IPS-NIHi11 (cell line): ENCODE results near the gene CEP43.
A peak's percentile ranks its signal among the peaks of the same experiment; 100 is the strongest.

Experiments
- DNase-seq: peaks from one replicate; pipeline ENCODE4 v3.0.0; 2012; ENCODE audit warnings: mixed read lengths, low spot score

Gene CEP43

DNA sequence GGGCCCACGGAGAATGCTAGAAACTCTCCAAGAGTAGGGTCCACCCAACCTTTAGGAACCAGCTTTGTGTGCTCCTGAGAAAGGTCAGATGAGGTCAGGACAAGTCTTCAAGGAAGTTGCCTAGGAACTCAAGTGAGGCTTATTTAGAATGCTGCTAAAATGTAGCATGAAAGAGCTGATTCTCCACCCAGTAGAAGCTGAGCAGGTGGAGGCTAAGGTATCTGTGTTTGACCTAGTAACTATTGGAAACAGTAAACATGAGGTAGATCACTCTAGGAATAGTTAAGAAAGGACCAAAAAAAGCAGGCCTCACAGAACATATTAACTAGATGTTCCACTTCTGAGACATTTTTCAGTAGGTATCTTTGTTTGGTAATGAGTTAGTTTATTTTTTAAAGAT lies 13.9 kb downstream of the CEP43 start:
- DNase-seq = no peak

DNA sequence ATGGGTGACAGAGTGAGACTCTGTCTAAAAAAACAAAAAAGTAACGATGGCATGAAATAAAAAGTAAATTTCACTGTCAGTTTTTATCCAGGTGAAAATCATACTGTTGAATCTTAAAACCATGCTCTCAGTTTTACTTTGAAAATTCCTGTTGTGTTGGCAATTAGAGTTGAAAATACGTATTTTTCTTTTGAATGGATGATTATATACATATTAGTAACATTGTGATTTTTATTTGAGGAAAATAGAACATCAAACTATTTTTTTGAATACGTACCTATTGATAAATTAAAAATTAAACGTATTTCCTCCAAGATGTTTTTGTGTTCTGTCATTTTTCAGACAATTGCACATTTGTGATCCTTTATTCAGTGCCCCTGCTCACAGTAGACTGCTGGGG lies 14.7 kb downstream of the CEP43 start:
- DNase-seq = no peak

DNA sequence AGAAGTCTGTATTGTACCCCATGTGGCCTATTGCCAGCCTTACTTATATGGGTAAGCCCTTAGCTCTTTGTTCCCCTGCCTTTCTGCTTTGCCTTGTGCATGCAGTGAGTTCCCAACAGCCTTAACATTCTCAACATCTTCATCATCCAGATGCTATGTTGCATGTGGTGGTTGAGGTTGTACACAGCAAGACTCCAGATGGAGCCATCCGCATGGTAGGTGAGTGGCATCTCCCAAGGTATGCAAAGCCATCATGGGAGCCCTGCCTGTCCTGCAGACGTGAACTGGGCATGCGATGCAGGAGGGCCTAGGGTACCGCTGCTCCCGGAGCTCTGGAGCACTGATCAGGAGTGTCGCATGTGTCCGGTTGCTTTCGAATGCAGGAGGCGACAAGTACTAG lies 16.1 kb downstream of the CEP43 start:
- no peak for DNase-seq

DNA sequence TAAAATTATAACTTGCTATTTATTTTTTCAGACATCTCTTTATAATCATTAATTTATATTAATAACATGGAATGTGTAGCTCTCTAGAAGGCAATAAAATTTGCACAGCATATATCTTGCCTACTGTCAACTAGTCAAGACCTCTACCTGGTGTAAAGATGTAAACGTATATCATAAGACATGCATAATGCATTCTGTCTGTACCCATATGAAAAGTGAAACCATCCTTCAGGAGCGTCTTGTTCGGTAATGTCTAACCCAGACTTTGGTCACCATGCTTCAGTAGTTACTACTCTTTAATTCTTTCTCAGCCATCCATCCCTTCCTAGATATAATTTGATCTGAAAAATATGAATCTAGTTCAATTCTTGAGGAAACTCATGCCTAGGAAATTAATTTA lies 21.0 kb downstream of the CEP43 start:
- DNase-seq = no peak

DNA sequence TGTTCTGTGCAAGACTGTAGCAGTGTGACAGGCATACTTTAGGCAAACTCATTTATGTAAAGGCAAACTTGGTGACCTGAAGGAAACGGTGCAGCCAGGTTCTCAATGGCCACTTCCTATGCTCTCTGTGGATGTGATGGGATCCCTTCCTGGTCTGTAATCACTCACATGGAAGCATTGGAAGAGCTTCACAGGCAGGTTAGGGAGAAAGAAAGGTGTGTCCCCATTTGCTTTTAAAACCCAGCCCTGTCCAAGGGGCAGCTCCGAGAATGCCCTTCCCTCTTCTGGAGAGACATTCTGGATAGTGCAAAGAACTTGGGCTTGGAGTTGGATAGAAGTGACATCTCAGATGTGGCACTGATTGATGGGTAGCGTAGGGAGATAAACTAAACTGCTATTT lies 28.1 kb downstream of the CEP43 start:
- no peak for DNase-seq

DNA sequence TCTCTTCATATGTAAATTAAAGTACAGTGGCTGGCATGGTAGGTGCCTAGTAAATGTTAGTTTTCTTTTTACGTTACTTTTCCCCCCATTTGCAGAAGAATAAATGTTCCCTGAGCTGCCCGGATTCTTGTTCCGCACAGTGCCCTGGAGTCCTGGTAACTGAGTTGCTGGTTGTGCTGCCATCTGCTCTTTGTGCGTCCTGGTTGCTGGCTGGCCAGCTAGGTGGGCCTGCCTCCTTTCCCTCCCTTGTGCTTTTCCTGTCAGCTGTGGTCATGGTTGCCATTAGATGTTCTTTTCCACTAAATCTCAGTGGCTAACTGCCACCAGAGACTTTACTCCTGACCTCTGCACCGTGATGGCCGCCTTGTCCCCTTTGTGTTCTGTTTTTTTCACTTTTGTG lies 28.6 kb downstream of the CEP43 start:
- DNase-seq = no peak

DNA sequence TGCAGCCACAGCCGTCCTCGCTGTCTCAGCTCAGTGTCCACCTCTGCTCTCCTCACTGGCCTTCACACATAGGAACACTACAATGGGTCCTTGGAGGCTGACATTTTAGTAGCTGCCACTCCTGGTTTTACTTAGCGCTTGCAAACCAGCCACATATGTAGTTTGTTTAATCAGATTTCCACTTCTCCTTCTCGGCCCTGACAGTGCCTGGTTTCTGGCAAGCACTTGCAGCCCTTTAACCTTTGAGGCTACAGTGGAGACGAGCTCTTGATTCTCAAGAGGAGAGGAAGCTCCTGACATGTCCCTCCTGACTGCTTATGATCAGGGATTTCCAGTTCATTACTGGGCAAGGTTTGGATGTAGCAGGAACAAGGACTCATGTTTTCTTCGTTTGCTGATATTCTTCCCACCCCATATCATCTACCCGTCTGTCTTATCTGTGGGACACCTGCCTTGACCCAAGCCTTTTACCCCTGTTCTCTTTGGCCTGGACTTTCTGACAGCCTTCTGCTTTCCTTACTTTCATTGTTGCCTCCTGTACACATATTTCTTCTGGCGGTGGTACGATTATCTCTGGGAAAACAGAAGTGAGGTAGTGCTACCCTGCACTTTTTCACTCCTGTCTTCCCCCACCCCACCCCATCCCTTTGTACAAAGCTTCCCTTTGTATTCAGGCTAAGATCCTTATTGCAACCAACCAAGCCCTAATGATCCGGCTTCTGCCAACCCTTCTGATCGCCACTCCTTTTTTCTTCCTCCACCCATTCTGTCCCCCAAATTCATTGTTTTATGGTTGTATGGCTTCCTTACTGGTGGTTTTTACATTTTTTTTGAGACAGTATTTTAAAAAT lies 31.2 kb downstream of the CEP43 start:
- no peak for DNase-seq

DNA sequence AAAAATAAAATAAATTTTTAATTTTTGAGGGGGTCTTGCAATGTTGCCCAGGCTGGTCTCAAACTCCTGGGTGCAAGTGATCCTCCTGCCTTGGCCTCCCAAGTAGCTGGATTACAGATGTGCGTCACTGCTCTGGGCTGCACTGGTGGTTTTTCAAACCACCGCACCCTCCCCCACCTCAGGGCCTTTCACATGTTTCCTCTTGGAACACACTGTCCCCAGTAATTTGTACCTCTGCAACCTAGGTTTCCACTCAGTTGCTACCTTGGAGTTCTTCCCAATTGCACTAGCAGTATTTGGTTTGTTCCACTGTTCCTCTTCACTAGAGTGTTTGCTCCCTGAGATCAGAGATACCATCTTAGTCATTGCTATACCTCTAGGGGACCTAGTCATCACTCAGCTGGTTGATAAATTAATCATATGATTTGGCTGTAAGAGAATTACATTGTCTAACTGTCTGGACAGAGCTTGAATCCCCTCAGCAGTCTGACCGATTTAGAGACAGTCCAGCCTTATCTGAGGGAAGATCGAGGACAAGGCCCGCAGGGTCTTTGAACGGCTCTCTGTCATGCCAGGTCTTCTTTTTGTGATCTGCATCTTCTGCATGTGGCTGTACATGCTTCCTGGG lies 32.0 kb downstream of the CEP43 start:
- DNase-seq = no peak

DNA sequence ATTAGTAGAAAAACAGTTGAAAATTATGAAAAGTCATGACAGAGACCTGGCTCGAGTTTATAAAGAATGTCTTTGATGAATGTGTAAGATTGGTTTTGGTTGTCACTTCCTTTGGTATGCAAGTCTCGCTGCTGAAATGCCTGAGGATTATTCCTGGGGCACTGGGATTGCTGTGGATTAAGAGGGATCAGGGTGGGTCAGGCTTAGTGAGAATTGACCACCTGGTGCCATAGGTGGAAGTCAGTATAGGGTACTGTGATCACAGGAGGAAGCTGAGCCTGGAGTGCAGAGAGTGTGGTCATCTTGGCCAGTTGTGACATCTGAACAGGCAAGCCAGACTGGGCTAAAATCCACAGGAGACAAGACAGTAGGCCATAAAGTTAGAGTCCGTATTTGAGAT lies 34.9 kb downstream of the CEP43 start:
- DNase-seq = no peak

DNA sequence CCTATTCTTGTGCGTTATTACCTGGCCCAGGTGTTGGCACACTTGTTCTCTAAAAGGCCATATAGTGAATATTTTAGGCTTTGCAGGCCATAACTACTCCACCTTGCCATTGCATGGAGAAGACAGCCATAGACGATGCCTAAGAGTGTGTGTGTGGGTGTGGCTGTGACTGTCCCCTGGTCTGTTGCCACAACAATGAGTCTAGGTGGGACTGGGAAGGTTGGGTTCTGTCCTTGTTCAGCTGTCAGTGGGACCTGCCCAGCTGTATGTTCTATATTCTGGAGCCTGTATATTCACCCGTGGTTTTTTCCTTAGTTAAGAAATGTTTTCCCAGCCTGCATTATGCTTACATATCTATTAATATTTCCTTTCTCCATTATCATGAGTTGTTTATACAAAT lies 38.6 kb downstream of the CEP43 start:
- no peak for DNase-seq

DNA sequence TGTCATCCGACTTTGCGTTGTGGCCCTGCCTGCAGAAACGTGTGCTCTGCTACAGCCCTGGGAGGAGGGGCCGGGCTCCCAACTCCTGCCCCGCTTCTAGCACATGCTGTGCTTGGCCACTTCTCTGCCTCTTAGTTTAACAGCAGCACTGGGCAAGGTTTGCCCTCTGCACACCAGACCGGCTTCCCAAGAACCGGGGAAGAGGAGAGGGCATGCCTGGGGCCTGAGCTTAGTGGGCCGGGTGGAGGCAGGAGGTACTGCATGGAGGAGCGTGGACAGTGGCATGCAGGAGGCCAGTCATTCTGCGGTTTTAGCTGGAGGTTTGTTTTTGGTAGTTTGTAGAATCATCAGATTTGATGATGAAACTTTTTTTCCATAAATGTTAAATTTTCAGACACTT lies 45.5 kb downstream of the CEP43 start:
- peak; percentile 53 for DNase-seq

DNA sequence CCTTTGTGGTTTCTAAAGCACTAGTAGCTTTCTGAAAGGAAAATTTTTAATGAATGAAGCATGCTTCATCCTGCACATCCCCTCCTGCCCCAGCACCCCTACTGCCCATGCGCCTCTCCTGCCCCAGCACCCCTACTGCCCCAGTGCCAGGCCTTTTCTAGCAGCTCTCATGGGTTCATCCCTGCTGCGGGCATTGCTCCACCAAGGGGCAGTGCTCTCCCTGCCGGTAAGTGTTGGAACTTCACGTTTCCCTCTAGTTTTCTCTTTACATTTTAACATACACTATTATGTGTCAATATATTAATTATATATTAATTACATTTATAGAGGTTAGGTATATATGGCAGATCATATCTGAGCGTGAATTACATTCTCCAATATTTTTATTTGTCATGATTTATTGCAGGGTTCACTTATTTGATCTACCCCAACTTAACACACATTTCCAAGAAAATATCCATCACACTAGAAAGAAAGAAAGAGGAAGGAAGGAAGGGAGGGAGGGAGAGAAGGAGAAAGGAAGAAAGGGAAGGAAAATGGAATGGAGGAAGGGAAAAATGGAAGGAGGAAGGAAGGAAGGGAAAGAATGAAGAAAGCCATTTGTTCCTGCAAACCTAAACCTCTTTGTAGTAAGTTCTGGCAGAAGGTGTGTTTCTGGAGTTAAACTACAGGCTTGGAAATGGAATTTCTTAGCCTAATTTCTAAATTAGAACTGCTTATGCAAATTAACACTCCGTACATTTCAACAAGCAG lies 46.8 kb downstream of the CEP43 start:
- no peak for DNase-seq

DNA sequence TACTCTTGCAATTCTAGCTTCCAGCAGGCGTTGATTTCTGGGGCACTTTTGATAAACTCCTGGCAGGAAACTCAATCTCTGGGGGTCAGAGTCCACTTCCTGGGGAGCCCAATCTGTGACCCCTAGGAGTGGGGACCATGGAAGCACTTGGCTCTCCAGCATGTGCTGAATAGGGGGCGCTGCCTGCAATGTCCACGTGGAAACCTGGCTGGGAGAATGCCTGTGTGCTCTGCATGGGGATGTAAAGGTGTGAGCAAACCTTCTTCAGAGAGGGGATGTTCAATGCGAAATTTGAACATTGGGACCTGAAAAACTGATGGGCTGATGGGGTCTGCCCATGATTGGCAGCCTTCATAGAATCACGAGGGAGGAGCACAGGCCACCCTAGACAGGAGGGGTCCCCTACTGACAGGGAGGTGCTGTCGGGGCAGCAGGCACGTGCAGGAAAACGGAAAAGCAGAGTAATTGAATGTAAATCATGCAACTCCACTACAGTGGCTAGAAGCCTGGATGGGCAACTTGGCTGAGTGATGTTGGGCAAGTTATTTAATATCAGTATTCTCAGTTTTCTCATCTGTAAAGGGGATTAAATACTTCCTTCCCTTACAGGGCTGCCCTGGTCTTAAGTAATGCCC lies 47.8 kb downstream of the CEP43 start:
- DNase-seq = peak; percentile 31

DNA sequence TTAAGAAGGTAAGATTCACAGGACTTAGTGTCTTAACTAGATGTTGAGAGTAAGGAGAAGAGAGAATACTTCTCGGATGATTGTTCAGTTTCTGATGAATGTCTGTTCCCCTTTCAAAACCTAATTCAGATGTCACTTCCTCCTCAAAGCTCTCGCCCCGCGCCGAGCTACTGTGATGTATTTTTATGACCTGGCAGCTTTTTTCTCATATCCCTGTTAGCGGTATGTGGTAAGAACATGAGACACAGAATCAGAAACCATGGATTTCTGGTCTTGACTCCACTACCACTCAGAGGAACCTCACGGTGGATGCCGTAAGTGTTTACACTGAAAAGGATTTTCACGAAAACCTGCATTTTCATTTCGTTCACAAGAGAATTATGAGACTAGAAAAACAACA lies 48.4 kb downstream of the CEP43 start:
- no peak for DNase-seq
